CD4-positive, alpha-beta T cell treated with Interleukin-4 for 1 hour (primary cell): ENCODE results near the gene KIFC3.
A peak's percentile ranks its signal among the peaks of the same experiment; 100 is the strongest.
"Not testable (repeated sequence)": the region's sequence is repeated elsewhere in the genome, so short reads cannot be mapped to it uniquely, and the experiment has no call there.

Experiments used
- DNase-seq, 2 donors: peaks; one replicate each; pipeline ENCODE4 v3.0.0-alpha.2; 2020 to 2022

Gene KIFC3

GRCh38 chr16:57736419-57737351, 65.6 kb downstream of the KIFC3 start:
- DNase-seq, result peak; percentile 39 to 51

- no peak for DNase-seq
Observed at GRCh38 chr16:57735755-57736418, 66.4 kb downstream of the KIFC3 start, which contains the start of gene KATNB1. Gene KATNB1 (plus strand): TSS chr16:57735770. CDS start chr16:57737244, 1,474 bp downstream.

- DNase-seq, result peak; percentile 100
Observed at GRCh38 chr16:57734925-57735754, 67.2 kb downstream of the KIFC3 start.

DNA sequence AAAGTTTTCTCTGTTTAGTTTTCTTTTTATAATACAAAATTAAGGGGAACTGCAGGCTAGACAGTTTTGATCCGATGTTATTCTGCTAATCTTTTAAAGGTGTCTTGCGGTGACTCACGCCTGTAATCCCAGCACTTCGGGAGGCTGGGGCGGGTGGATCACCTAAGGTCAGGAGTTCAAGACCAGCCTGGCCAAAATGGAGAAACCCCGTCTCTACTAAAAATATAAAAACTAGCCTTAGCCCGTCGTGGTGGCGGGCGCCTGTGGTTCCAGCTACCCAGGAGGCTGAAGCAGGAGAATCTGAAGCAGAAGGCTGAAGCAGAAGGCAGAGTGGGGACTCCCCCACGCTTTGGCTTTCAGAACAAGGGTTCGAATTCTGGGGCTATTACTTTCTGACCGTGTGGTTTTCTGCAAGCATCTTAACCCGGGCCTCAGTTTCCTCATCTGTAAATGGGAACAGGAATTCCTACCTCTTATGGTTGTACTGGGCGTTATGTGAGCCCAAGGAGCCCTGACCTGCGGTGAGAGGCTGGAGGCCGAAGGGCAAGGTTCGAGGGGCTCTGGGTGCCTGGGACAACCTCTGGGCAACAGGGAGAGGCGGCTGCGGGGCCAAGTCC, 67.9 kb downstream of the KIFC3 start:
- DNase-seq, result no peak

- DNase-seq, result no peak
Observed at GRCh38 chr16:57732714-57733113, 69.6 kb downstream of the KIFC3 start.

- DNase-seq, result no peak
Observed at GRCh38 chr16:57732037-57732436, 70.3 kb downstream of the KIFC3 start.

GRCh38 chr16:57730771-57731730, 71.2 kb downstream of the KIFC3 start:
- no peak for DNase-seq

- not testable (repeated sequence) for DNase-seq
Observed at GRCh38 chr16:57729852-57730251, 72.4 kb downstream of the KIFC3 start.

DNA sequence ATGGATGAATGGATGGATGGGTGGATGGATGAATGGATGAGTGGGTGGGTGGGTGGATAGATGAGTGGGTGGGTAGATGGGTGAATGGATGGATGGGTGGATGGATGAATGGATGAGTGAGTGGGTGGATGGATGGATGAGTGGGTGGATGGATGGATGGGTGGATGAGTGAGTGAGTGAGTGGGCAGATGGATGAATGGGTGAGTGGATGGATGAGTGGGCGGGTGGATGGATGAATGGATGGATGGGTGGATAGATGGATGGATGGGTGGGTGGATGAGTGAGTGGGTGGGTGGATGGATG, 73.2 kb downstream of the KIFC3 start:
- DNase-seq, result no peak

DNA sequence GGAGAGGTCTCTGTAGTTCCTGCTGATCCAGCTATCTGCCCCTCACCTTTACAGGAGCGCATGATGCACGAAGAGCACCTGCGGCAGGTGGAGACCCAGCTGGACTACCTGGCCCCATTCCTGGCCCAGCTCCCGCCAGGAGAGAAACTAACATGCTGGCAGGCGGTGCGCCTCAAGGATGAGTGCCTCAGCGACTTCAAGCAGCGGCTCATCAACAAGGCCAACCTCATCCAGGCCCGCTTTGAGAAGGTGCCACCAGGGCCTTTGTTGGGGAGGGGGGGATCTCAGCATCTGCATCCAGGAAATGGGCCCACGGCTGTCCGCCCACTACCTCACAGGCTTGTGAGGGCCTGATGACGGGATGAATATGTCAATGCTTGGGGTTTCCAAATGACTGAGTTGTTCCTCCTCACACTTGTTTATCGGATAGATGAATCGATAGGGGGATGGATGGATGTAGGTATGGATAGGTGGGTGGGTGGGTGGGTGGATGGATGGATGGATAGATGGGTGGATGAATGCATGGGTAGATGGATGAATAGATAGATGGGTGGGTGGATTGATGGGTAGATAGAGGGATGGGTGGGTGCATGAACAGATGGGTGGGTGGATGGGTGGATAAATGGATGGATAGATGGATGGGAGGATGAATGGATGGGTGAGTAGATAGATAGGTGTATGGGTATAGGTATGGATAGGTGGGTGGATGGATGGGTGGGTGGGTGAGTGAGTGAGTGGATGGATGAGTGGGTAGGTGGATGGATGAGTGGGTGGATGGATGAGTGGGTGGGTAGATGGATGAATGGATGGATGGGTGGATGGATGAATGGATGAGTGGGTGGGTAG, 73.7 kb downstream of the KIFC3 start:
- DNase-seq, result no peak

- DNase-seq, result no peak
Observed at GRCh38 chr16:57727610-57728009, 74.7 kb downstream of the KIFC3 start.

GRCh38 chr16:57726433-57726947, 75.8 kb downstream of the KIFC3 start:
- no peak for DNase-seq

DNA sequence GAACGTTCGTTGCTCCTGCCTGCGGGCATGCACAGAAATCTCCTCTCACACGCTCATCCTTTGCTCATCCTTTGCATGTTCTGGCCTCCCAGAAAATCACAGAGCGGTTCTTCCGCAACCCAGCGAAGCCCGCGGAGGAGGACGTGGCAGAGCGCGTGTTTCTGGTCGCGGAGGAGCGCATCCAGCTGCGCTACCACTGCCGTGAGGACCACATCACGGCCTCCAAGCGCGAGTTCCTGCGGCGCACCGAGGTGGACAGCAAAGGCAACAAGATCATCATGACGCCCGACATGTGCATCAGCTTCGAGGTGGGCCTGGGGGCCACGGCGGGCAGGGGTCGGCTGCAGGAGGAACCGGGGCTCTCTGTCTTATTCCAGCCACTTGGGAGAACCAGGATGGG, 76.3 kb downstream of the KIFC3 start:
- DNase-seq, result no peak

- no peak for DNase-seq
Observed at GRCh38 chr16:57725554-57725953, 76.7 kb downstream of the KIFC3 start.

DNA sequence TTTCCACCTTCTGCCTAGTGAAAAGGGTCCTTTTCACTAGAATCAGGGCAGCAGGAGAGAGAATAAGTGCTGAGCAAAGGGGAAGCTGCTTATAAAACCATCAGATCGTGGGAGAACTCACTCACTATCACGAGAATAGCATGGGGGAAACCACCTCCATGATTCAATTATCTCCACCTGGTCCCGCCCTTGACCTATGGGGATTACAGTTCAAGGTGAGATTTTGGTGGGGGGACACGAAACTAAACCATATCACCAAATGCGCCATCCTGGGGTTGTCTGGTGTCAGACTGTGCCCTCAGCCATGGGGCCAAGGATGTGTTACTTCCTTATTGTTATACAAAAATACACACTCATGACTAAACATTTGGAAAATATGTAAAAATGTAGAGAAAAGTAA, 77.1 kb downstream of the KIFC3 start:
- no peak for DNase-seq

GRCh38 chr16:57724531-57724930, 77.8 kb downstream of the KIFC3 start:
- DNase-seq, result no peak

DNA sequence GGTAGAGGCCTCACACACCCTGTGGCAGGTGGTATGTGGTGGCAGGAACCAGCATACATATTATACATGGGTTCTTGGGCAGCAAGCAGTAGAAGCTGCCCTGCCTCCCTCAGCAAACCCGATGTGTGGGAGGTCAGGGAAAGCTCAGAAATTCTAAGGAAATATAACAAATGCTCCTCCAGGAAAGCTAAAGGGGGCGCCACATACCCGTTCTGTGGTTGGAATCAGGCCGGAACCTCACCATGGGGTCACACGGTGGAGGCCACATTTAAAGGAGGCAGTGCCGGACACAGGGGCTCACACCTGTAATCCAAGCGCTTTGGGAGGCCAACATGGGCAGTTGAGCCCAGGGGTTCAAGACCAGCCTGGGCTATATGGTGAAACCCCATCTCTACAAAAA, 79.1 kb downstream of the KIFC3 start:
- no peak for DNase-seq

- DNase-seq, result no peak
Observed at GRCh38 chr16:57722651-57723050, 79.6 kb downstream of the KIFC3 start.

GRCh38 chr16:57722210-57722499, 80.1 kb downstream of the KIFC3 start:
- no peak for DNase-seq

DNA sequence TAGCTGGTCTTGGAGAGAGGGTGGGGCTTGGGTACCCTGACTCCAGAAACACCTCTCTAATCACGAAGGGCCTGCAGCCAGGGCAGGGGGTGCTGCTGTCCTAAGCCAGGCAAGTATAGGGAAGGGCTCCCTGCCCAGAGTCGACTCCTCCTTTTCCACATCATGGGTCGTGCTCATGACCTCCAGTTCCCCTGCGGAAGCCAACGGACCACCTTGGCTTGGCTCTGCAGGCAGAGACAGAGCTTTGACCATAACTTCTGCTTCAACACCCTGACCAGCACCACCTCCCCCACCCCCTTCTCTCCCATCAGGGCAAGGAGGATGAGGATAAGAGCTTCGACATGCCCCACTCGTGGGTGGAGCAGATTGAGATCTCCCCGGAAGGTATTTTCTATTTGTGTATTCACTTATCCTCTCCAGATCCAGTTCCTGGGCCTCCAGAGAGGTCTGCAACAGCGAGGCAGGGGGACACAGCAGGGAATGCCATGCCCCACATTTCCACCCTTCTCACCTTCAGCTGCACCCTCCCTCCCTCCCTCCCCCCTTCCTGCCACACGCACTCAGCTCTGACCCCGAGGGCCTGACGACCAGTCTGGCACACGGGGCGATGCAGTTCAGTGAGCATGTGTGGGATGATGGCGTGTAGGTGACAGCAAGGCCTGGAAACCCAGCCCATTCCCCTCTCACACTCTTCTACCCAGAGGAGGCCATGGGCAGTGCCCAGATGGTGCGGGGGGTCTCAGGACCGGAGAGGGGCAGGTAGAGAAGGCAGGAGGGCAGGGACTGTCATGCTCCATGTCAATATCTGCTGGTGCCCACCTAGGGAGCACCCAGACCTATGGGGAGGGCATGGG, 80.7 kb downstream of the KIFC3 start:
- no peak for DNase-seq
